ENCODE measurements around the gene SOBP.

- no peak for TF ChIP-seq ZFP30 (CRISPR knock-in tag; IDR thresholded peaks at IDR 0.05)
- TF ChIP-seq GLIS3 (CRISPR knock-in tag; IDR thresholded peaks at IDR 0.05), result no peak
- no peak for TF ChIP-seq ZNF565 (CRISPR knock-in tag; conservative IDR thresholded peaks at IDR 0.05; ENCODE audit: low read depth)
- no peak for TF ChIP-seq ARNTL (CRISPR knock-in tag; IDR thresholded peaks at IDR 0.05; ENCODE audit: borderline replicate concordance, low read depth)
- no peak for TF ChIP-seq RARB (CRISPR knock-in tag; IDR thresholded peaks at IDR 0.05)
- TF ChIP-seq ZC3H10 (CRISPR knock-in tag; IDR thresholded peaks at IDR 0.05), result no peak
- no peak for TF ChIP-seq TOX (CRISPR knock-in tag; IDR thresholded peaks at IDR 0.05; ENCODE audit: borderline replicate concordance)
- TF ChIP-seq ZFP3 (CRISPR knock-in tag; IDR thresholded peaks at IDR 0.05), result no peak
- TF ChIP-seq ZNF8 (CRISPR knock-in tag; IDR thresholded peaks at IDR 0.05), result no peak
- TF ChIP-seq CSDC2 (CRISPR knock-in tag; IDR thresholded peaks at IDR 0.05), result no peak
- no peak for TF ChIP-seq TSHZ2 (CRISPR knock-in tag; IDR thresholded peaks at IDR 0.05)
- TF ChIP-seq CREB5 (CRISPR knock-in tag; IDR thresholded peaks at IDR 0.05; ENCODE audit: low read depth), result no peak
- TF ChIP-seq BACH2 (CRISPR knock-in tag; IDR thresholded peaks at IDR 0.05; ENCODE audit: borderline replicate concordance), result no peak
Measured at GRCh38 chr6:107657373-107657754, 167.4 kb downstream of the SOBP start.

Measured in SK-N-SH treated with all-trans-retinoic acid at 6 μM for 48 hours (cell line).